ENCODE measurements around the gene MCC.

- TF ChIP-seq, protein P1, sequence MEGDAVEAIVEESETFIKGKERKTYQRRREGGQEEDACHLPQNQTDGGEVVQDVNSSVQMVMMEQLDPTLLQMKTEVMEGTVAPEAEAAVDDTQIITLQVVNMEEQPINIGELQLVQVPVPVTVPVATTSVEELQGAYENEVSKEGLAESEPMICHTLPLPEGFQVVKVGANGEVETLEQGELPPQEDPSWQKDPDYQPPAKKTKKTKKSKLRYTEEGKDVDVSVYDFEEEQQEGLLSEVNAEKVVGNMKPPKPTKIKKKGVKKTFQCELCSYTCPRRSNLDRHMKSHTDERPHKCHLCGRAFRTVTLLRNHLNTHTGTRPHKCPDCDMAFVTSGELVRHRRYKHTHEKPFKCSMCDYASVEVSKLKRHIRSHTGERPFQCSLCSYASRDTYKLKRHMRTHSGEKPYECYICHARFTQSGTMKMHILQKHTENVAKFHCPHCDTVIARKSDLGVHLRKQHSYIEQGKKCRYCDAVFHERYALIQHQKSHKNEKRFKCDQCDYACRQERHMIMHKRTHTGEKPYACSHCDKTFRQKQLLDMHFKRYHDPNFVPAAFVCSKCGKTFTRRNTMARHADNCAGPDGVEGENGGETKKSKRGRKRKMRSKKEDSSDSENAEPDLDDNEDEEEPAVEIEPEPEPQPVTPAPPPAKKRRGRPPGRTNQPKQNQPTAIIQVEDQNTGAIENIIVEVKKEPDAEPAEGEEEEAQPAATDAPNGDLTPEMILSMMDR (IDR thresholded peaks at IDR 0.05): no peak
- no peak for TF ChIP-seq POLR2A (IDR thresholded peaks at IDR 0.05)
These were observed 451.4 kb downstream of the MCC start for GRCh38 chr5:113036826-113037225.

Data from breast epithelium (tissue), 3 donors.